Stimulated activated CD4-positive, alpha-beta T cell treated with anti-CD3 and anti-CD28 coated beads, Interleukin-2, amount 100 ng/mL, for 24 hours (primary cell): ENCODE data around the gene GAST.
A peak's percentile ranks its signal among the peaks of the same experiment; 100 is the strongest.

Source experiments
- DNase-seq, 2 donors: peaks; one replicate each; pipeline ENCODE4 v3.0.0-alpha.2; 2020

GAST gene

GRCh38 chr17:41717408-41718286, 5.5 kb downstream of the GAST start:
- no peak for DNase-seq

GRCh38 chr17:41718287-41718645, 6.1 kb downstream of the GAST start:
- no peak for DNase-seq

- DNase-seq, result no peak
These were observed 10.1 kb downstream of the GAST start for GRCh38 chr17:41722231-41722630.

- no peak for DNase-seq
These were observed 11.8 kb downstream of the GAST start for GRCh38 chr17:41723801-41724475.

GRCh38 chr17:41724476-41725050, 12.4 kb downstream of the GAST start:
- DNase-seq, result no peak

GRCh38 chr17:41725134-41725533, 13.0 kb downstream of the GAST start:
- DNase-seq, result no peak

GRCh38 chr17:41728056-41728455, 15.9 kb downstream of the GAST start:
- no peak for DNase-seq

GRCh38 chr17:41730479-41730878, 18.3 kb downstream of the GAST start:
- no peak for DNase-seq

GRCh38 chr17:41731836-41732235, 19.7 kb downstream of the GAST start:
- DNase-seq, result no peak

- DNase-seq, result no peak
These were observed 21.4 kb downstream of the GAST start for GRCh38 chr17:41733348-41734138.

- DNase-seq, result peak in 1 of 2 donors; percentile 36
These were observed 22.2 kb downstream of the GAST start, which contains the start of gene HAP1 for GRCh38 chr17:41734139-41734948. TSS of gene HAP1 (minus strand) at chr17:41734643. CDS start at chr17:41734634, 9 bp downstream.

GRCh38 chr17:41734949-41735313, 22.8 kb downstream of the GAST start:
- no peak for DNase-seq

- DNase-seq, result no peak
These were observed 23.6 kb downstream of the GAST start for GRCh38 chr17:41735744-41736143.

GRCh38 chr17:41736983-41737679, 25.0 kb downstream of the GAST start:
- DNase-seq, result no peak

- no peak for DNase-seq
These were observed 25.5 kb downstream of the GAST start for GRCh38 chr17:41737680-41738023.

GRCh38 chr17:41738077-41738800, 26.1 kb downstream of the GAST start:
- peak; percentile 84 to 85 for DNase-seq

GRCh38 chr17:41738801-41739112, 26.6 kb downstream of the GAST start:
- DNase-seq, result no peak

GRCh38 chr17:41739661-41740352, 27.7 kb downstream of the GAST start:
- no peak for DNase-seq

GRCh38 chr17:41740506-41740905, 28.4 kb downstream of the GAST start:
- no peak for DNase-seq

- DNase-seq, result no peak
These were observed 29.6 kb downstream of the GAST start for GRCh38 chr17:41741709-41742108.

GRCh38 chr17:41748275-41748674, 36.1 kb downstream of the GAST start:
- DNase-seq, result no peak
